GM21381 (cell line): ENCODE data around the gene CKMT2.
A peak's percentile ranks its signal among the peaks of the same experiment; 100 is the strongest.
"Not testable (repeated sequence)": the region's sequence is repeated elsewhere in the genome, so short reads cannot be mapped to it uniquely, and the experiment has no call there.

Experiments used
- ATAC-seq: cut with Tn5 transposase; IDR thresholded peaks from one replicate; pipeline ENCODE4 v1.9.1; 2021; ENCODE audit warnings: mild to moderate bottlenecking, moderate library complexity; ENCODE audit not compliant: unreplicated experiment

CKMT2 gene

GRCh38 chr5:81249240-81249639 is 16.1 kb downstream of the CKMT2 start:
- no peak for ATAC-seq

GRCh38 chr5:81250004-81250403 is 16.9 kb downstream of the CKMT2 start:
- ATAC-seq: no peak

GRCh38 chr5:81251922-81252321 is 18.8 kb downstream of the CKMT2 start:
- no peak for ATAC-seq

- ATAC-seq: no peak
These were observed 19.8 kb downstream of the CKMT2 start for GRCh38 chr5:81252904-81253303.

- ATAC-seq: no peak
These were observed 20.8 kb downstream of the CKMT2 start for GRCh38 chr5:81253875-81254274.

GRCh38 chr5:81254886-81255559 is 21.9 kb downstream of the CKMT2 start:
- ATAC-seq: no peak

GRCh38 chr5:81256766-81257165 is 23.6 kb downstream of the CKMT2 start:
- ATAC-seq: no peak

- not testable (repeated sequence) for ATAC-seq
These were observed 29.7 kb downstream of the CKMT2 start for GRCh38 chr5:81262796-81263195.

GRCh38 chr5:81265101-81265500 is 32.0 kb downstream of the CKMT2 start:
- ATAC-seq: no peak

GRCh38 chr5:81268521-81269196 is 35.5 kb downstream of the CKMT2 start:
- no peak for ATAC-seq

- ATAC-seq: no peak
These were observed 36.8 kb downstream of the CKMT2 start for GRCh38 chr5:81269751-81270393.

GRCh38 chr5:81270394-81271027 is 37.4 kb downstream of the CKMT2 start:
- ATAC-seq: not testable (repeated sequence)

- ATAC-seq: no peak
These were observed 50.9 kb downstream of the CKMT2 start for GRCh38 chr5:81283976-81284375.

GRCh38 chr5:81286059-81286617 is 53.0 kb downstream of the CKMT2 start:
- no peak for ATAC-seq

GRCh38 chr5:81288021-81288433 is 54.9 kb downstream of the CKMT2 start:
- no peak for ATAC-seq

GRCh38 chr5:81290146-81290545 is 57.0 kb downstream of the CKMT2 start:
- ATAC-seq: no peak

GRCh38 chr5:81292130-81292529 is 59.0 kb downstream of the CKMT2 start:
- no peak for ATAC-seq

GRCh38 chr5:81294021-81294420 is 60.9 kb downstream of the CKMT2 start:
- ATAC-seq: not testable (repeated sequence)

- no peak for ATAC-seq
These were observed 64.4 kb downstream of the CKMT2 start for GRCh38 chr5:81297531-81297930.

GRCh38 chr5:81300921-81301270 is 67.8 kb downstream of the CKMT2 start:
- ATAC-seq: no peak

GRCh38 chr5:81301271-81302015 is 68.3 kb downstream of the CKMT2 start, which contains the start of gene ZCCHC9:
Gene ZCCHC9 (plus strand): TSS chr5:81301587. CDS start chr5:81304758, 3,171 bp downstream.
- peak; percentile 96 for ATAC-seq
